Tibial nerve (tissue), 4 donors: Measurements from ENCODE around the gene NPRL2. TPM values are rescaled to one million over a fixed set of nuclear protein-coding genes. Genes with fewer than 3 reads are reported as not detected.

Source experiments
- DNase-seq, 2 donors: peaks; one replicate each; pipeline ENCODE4 v3.0.0-alpha.2; 2019; ENCODE audit warnings: low spot score in 2 of 2
- H3K27ac ChIP-seq, 4 donors: fragments of 200-600 bp; sonication (generic) in 3 of 4; one replicate each; pipeline ENCODE4 v1.5.1; 2017 to 2019; ENCODE audit warnings: mild to moderate bottlenecking in 1 of 4
- H3K27me3 ChIP-seq, 2 donors: fragments of 200-600 bp; sonication (generic) in 1 of 2; one replicate each; pipeline versions ENCODE4 v1.5.1 to v1.6.0; 2017 to 2019
- H3K36me3 ChIP-seq, 3 donors: fragments of 200-600 bp; sonication (generic); one replicate each; pipeline ENCODE4 v1.5.1; 2018 to 2019
- H3K4me1 ChIP-seq, 4 donors: fragments of 200-600 bp; sonication (generic) in 3 of 4; one replicate each; pipeline ENCODE4 v1.5.1; 2017 to 2019
- H3K4me3 ChIP-seq, 4 donors: fragments of 200-600 bp; sonication (generic) in 3 of 4; one replicate each; pipeline ENCODE4 v1.5.1; 2017 to 2019; ENCODE audit warnings: mild to moderate bottlenecking in 1 of 4, moderate library complexity in 1 of 4
- H3K9me3 ChIP-seq, 4 donors: fragments of 200-600 bp; sonication (generic) in 3 of 4; one replicate each; pipeline ENCODE4 v1.5.1; 2017 to 2019
- EP300 ChIP-seq, 2 donors: sonication (generic); formaldehyde crosslinking; IDR thresholded peaks; one replicate each; pipeline ENCODE4 v1.6.1; 2017; ENCODE audit warnings: antibody characterized with exemption in 2 of 2, mild to moderate bottlenecking in 1 of 2
- POLR2A ChIP-seq, 2 donors: fragments of 450-650 bp; IDR thresholded peaks; one replicate each; pipeline ENCODE4 v1.6.1; 2017; ENCODE audit warnings: antibody characterized with exemption in 2 of 2, mild to moderate bottlenecking in 2 of 2, moderate library complexity in 2 of 2
- WGBS, 2 donors: methylation state at CpG; one replicate each; pipeline ENCODE4 v1.1.5; 2018; 5-methylcytosine and 5-hydroxymethylcytosine counted together
- total RNA-seq, 4 donors: library from RNA; depleted of rRNA; stranded (reverse); fragments of >200 nt; gene quantifications; one replicate each; pipeline ENCODE4 v1.1.0, GENCODE V29; 2016
- TF ChIP-seq, protein P1 (sequence below), 5 experiments: fragments of 200-600 bp in 3 of 5; fragments of 450-650 bp in 2 of 5; sonication (generic) in 3 of 5; IDR thresholded peaks; one replicate each; pipeline ENCODE4 v1.5.1; 2016 to 2019; ENCODE audit warnings: antibody characterized with exemption in 5 of 5, mild to moderate bottlenecking in 3 of 5, moderate library complexity in 2 of 5

NPRL2 gene
- total RNA-seq, 4 donors from 2014 or later: 22.7 to 35.2 (median 27.2) TPM

DNA sequence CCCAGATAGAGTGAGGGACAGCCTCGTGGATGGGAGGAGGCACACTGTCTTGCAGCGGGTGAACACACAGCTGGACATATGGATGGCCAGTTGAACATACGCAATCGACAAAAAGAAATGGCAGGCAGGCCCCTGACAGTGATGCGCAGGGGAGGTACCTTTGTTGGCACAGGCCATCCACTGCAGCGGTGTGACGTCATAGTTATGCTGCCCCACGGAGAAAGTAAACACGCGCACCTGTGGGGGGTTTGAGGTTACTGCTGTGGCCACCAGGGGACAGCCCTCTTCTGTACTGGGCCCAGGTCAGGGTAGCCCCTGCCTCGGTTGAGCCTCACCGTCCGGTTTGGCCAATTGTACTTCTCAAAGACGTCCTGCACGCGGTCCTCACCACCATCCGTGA, 28.2 kb upstream of the NPRL2 start:
- WGBS, 2 donors: 88 to 93% methylated on average over 14 to 17 of the region's 17 CpGs
- peaks cover 0 to 13% (median 5%) of the 10 kb centered on the region in 4 donors for H3K4me1 ChIP-seq

DNA sequence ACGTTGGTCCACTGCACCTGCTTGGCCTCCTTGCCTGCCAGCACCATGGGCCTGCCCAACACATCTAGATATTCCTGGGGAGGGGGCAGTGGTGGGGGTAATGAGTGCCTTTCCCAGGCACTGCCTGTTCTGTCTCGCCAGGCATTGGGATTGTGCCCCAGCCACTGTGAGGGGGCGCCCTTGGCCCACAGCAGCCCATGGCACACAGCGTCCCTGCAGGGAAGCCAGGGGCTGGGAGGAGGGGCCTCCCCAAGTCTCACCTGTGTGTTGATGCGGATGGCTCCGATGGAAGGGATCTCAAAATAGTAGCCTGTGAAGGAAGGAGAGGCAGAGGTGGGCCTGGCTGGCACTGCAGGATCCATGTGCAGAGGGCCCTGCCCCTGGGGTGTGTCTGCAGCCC, 27.4 kb upstream of the NPRL2 start:
- WGBS, 2 donors: 73 to 81% methylated on average over 3 to 4 of the region's 6 CpGs
- TF ChIP-seq EP300 (IDR thresholded peaks at IDR 0.05) (no peak), POLR2A (IDR thresholded peaks at IDR 0.05) (no peak)
- TF ChIP-seq, protein P1, sequence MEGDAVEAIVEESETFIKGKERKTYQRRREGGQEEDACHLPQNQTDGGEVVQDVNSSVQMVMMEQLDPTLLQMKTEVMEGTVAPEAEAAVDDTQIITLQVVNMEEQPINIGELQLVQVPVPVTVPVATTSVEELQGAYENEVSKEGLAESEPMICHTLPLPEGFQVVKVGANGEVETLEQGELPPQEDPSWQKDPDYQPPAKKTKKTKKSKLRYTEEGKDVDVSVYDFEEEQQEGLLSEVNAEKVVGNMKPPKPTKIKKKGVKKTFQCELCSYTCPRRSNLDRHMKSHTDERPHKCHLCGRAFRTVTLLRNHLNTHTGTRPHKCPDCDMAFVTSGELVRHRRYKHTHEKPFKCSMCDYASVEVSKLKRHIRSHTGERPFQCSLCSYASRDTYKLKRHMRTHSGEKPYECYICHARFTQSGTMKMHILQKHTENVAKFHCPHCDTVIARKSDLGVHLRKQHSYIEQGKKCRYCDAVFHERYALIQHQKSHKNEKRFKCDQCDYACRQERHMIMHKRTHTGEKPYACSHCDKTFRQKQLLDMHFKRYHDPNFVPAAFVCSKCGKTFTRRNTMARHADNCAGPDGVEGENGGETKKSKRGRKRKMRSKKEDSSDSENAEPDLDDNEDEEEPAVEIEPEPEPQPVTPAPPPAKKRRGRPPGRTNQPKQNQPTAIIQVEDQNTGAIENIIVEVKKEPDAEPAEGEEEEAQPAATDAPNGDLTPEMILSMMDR (IDR thresholded peaks at IDR 0.05): no peak
- peaks cover 0 to 7% (median 5%) of the 10 kb centered on the region in 4 donors for H3K4me1 ChIP-seq
- no peak overlapping the region for H3K4me3 ChIP-seq
- H3K9me3 ChIP-seq: no peaks in the 10 kb centered on the region
- DNase-seq: no peak
- no peaks in the 10 kb centered on the region for H3K27me3 ChIP-seq
- H3K27ac ChIP-seq: no peak overlapping the region
- H3K36me3 ChIP-seq: no peaks in the 10 kb centered on the region

More for the DNA sequence above, 28.2 kb upstream of the NPRL2 start:
- Histone ChIP-seq H3K27me3 (no peaks in the 10 kb centered on the region), H3K9me3 (no peaks in the 10 kb centered on the region), H3K4me3 (no peak overlapping the region), H3K27ac (no peak overlapping the region), H3K36me3 (no peaks in the 10 kb centered on the region)
- no peak for DNase-seq
- TF ChIP-seq EP300 (IDR thresholded peaks at IDR 0.05) (no peak), POLR2A (IDR thresholded peaks at IDR 0.05) (no peak)
- TF ChIP-seq, protein P1 (IDR thresholded peaks at IDR 0.05): no peak

DNA sequence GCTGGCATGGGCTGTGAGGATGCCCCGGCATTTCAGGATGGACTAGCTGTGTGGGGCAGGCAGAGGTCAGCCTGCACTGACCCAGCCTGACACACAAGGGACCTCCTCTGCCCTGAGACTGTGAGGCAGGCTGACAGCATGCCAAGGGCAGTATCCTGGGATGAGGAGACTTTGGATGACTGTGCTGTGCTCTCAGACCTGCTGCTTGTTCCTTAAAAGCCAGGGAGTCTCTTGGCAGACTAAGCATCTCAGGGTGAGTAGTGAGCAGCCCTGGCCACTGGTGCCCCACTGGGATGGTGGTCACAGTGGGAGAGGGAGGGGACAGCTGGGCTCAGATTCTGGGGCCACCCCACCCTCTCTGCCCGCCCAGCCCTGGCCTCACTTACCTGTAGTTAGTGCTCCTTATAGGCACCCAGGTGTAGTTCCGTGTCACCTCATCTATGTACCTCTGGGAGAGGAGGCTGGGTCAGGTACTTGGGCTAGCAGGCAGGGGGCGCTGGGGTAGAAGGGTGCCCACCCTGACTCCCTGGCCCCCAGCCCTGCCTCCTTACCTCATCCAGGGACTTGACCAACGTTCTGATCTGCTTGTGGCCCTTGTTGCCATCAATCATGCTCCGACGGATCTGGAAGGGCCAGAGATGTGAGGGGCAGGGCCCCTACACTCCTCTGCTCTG, 24.8 kb upstream of the NPRL2 start:
- DNase-seq: no peak
- Histone ChIP-seq H3K27ac (no peak overlapping the region), H3K27me3 (no peaks in the 10 kb centered on the region), H3K9me3 (no peaks in the 10 kb centered on the region), H3K36me3 (no peaks in the 10 kb centered on the region), H3K4me3 (no peak overlapping the region), H3K4me1 (peaks cover 0 to 13% (median 0%) of the 10 kb centered on the region in 4 donors)
- 69 to 75% methylated on average over 6 to 7 of the region's 7 CpGs for WGBS, 2 donors
- TF ChIP-seq, protein P1 (IDR thresholded peaks at IDR 0.05): no peak
- TF ChIP-seq POLR2A (IDR thresholded peaks at IDR 0.05): no peak
- no peak for TF ChIP-seq EP300 (IDR thresholded peaks at IDR 0.05)

DNA sequence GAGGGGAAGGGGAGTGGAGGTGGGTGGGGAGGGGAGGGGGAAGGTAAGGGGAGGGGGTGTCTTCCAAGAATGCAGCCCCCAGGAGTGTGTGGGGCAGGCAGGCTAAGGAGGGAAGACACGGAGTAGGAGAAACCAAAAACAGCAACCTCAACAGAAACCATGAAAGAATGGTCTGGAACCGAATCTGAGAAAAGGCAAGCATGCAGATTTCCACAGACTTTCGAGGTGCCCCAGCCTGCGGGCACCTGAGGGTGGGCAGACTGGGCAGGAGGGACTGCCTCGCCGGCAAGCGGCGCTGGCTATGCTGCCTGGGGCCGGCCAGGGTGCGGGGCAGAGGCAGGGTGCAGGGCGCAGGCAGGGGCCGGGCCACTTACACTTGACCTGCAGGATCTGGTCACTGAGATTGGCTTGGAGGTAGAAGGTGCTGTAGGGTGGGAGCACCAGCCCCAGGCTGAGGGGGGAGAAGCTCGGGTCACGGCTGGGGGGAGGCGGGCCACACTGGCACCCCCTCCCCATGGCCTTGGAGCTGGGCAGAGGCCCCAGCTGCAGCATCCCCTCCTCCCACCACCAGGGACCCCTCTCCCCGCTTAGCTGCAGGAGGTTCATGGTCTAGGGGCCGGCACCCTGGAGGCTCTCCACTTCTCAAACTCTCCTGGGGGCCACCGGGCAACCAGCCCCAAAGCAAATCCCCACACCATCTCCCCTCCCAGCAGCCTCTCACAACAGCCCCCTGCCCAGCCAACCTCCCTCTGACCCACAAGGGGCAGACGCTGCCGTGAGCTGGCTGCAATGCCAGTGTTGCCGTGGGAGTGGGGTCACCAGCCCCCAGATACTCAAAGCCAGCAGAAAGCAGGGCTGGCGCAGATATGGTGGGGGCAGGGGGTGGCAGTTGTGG, 24.0 kb upstream of the NPRL2 start:
- TF ChIP-seq EP300 (IDR thresholded peaks at IDR 0.05): no peak
- TF ChIP-seq, protein P1 (IDR thresholded peaks at IDR 0.05): no peak
- TF ChIP-seq POLR2A (IDR thresholded peaks at IDR 0.05): no peak
- H3K9me3 ChIP-seq: no peaks in the 10 kb centered on the region
- 65 to 69% methylated on average over 18 of the region's 22 CpGs for WGBS, 2 donors
- H3K4me1 ChIP-seq: peaks cover 0 to 13% (median 0%) of the 10 kb centered on the region in 4 donors
- no peak overlapping the region for H3K4me3 ChIP-seq
- H3K27ac ChIP-seq: no peak overlapping the region
- no peaks in the 10 kb centered on the region for H3K27me3 ChIP-seq
- DNase-seq: no peak
- no peaks in the 10 kb centered on the region for H3K36me3 ChIP-seq
